IPS DF 4.7 (cell line): ENCODE measurements around the gene GAK.

Experiments used
- DNase-seq: peaks from one replicate; pipeline ENCODE4 v3.0.0-alpha.2; 2013; ENCODE audit warnings: low spot score; ENCODE audit errors: extremely low read depth

GAK gene

GRCh38 chr4:907691-908425 is 24.3 kb downstream of the GAK start:
- DNase-seq = no peak

- DNase-seq = no peak
Measured at GRCh38 chr4:907103-907400, 25.1 kb downstream of the GAK start.

GRCh38 chr4:906339-907102 is 25.6 kb downstream of the GAK start:
- DNase-seq = no peak

GRCh38 chr4:905485-906338 is 26.4 kb downstream of the GAK start:
- no peak for DNase-seq

- no peak for DNase-seq
Measured at GRCh38 chr4:903066-904046, 28.8 kb downstream of the GAK start.

- no peak for DNase-seq
Measured at GRCh38 chr4:901192-901910, 30.8 kb downstream of the GAK start.

GRCh38 chr4:900721-901120 is 31.4 kb downstream of the GAK start:
- no peak for DNase-seq

- no peak for DNase-seq
Measured at GRCh38 chr4:900073-900472, 32.0 kb downstream of the GAK start.

GRCh38 chr4:899556-899906 is 32.6 kb downstream of the GAK start:
- no peak for DNase-seq

- DNase-seq = no peak
Measured at GRCh38 chr4:898869-899555, 33.1 kb downstream of the GAK start.

- no peak for DNase-seq
Measured at GRCh38 chr4:898123-898522, 34.0 kb downstream of the GAK start.

GRCh38 chr4:896630-897029 is 35.5 kb downstream of the GAK start:
- no peak for DNase-seq

GRCh38 chr4:896216-896615 is 35.9 kb downstream of the GAK start:
- no peak for DNase-seq

- no peak for DNase-seq
Measured at GRCh38 chr4:895596-895995, 36.5 kb downstream of the GAK start.

- no peak for DNase-seq
Measured at GRCh38 chr4:893995-894705, 38.0 kb downstream of the GAK start.

GRCh38 chr4:893276-893994 is 38.7 kb downstream of the GAK start:
- DNase-seq = no peak

- DNase-seq = no peak
Measured at GRCh38 chr4:892780-893179, 39.3 kb downstream of the GAK start.

GRCh38 chr4:891747-892146 is 40.4 kb downstream of the GAK start:
- DNase-seq = no peak
